Measurements from ENCODE around the gene TNFRSF1A.
"Not testable (repeated sequence)": the region's sequence is repeated elsewhere in the genome, so short reads cannot be mapped to it uniquely, and the experiment has no call there.

The TNFRSF1A gene

DNA sequence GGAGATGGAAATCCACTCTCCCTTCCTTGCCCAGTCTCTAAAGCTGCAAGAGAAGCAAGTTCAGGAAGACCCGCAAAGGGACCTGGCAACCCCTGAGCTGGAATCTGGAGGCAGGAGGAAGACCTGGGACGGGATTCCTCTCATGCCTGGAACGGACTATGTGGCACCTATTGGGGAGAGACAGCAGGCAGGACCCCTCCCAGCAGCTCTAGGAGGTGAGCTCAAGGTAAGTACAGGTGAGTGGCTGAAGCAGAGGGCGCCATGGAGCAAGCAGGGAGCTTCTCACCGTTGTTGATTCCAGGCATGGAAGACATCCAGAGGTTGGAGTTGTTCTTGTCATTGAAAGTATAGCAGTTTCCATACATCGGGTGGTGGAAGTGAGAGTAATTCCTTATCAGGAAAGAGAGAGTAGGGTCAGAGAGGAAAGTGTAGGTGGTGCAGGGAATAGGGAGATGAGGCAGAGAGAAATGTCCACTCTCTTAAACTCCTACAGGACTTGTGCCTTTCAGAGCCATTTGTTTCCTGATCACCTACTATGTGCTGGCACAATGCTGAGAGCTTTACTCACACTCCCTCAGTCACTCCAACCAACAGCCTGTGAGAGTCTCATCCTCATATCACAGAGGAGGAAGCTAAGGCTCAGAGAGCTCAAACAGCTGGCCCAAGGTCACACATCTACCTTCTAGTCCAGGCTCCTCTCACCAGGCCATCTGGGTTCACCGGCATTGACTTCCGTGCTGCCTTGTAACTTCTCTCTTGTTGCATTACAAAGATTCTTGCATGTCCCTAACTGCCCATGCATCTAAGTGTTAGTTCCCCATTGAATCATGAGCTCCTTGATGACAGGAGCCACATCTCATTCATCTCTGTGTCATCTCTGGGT, 13.9 kb upstream of the TNFRSF1A start:
- no peak for DNase-seq

DNA sequence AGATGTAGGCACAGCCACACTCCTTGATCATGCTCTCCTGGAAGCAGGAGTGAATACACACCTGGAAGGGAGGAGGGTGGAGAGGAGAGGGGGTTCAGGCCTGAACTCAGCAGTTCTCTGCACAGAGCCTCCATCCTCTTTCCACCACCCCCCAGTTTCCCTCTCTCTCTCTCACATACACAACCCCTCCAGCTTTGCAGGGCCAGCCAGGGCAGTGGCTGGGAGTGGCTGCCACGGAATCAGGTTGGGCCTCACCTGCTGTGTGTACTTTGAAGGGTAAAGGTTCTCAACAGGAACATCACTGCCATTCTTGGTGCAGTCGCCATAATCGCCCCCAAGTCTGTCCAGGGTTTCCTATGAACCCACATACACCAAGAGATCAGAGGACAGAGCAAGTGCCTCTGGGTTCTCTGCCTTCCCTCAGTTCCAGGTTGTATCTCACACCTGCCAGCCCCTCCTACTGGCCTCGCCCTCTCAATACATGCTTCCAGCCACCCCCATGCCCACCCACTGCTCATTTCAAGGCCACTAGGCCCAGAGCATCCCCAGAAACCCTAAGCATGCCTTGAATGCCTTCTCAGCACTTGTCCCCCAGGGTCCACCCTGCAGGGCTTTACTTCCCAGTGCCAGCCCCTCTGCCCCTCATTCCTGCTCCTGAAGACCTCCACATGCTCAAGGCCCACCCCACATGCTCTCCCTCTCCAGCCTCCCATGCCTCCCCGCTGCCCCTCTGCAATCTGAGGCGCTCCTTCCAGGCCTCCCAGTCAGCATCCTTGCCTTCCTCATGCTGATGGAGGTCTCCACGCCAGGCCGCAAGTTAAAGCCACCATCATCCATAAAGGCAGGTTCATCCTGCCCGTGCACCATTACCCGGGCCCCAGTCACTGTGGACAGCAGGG, 12.9 kb upstream of the TNFRSF1A start:
- DNase-seq = no peak

DNA sequence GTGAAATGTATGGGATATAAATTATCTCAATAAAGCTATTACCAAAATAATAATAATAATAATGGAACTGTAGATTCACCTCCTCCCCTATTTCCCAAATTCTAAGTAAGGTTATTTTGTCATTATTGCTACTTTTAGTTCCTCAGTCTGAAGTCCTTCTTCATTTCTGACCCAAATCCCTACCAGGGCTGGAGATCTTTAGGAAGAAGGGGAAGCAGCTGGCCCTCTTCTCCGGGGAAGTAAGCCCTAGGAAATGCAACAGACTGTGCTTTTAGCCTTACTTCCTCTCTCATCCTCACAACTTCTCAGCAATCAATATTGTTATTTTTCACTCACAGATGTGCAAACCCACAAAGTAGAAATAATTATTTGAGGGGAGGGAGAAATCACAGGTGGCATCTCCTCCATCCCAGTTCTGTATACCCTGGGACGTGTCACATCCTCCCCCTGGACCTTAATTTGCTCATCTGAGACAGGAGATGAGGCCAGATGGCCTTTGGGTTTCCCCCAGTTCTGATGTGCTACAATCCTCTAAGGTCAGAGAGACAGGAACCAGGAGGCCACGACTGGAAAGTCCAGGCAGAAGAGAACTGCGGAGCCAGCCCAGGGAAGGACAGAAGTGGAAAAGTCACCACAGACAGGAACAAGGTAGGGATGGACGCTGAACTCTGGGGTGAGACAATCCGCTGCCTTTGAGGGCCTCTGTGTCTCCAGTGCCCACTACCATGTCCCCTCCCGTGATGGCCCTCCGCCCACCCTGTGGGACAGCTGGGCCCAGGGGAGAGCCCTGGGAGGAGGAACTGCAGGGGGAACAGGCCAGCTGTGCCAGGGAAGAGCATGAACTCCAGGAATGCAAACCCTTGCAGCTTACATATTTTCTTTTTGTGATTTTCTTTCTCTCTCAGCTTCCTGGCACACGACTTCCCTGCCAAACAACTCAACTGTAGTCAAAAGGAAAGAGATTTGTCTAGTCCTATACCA, 10.6 kb upstream of the TNFRSF1A start:
- no peak for DNase-seq

DNA sequence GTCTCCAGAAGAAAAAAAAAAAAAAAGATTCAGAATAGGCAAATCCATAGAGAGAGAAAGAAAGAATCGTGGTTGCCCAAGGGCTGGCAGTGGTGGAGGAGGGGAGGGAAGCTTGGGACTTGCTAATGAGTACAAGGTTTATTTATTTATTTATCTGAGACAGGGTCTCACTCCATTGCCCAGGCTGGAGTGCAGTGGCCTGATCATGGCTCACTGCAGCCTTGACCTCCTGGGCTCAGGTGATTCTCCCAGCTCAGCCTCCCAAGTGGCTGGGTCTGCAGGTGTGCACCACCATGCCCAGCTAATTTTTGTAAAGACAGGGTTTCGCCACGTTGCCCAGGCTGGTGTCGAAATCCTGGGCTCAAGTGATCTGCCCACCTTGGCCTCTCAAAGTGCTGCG, 9.7 kb upstream of the TNFRSF1A start:
- DNase-seq = no peak

DNA sequence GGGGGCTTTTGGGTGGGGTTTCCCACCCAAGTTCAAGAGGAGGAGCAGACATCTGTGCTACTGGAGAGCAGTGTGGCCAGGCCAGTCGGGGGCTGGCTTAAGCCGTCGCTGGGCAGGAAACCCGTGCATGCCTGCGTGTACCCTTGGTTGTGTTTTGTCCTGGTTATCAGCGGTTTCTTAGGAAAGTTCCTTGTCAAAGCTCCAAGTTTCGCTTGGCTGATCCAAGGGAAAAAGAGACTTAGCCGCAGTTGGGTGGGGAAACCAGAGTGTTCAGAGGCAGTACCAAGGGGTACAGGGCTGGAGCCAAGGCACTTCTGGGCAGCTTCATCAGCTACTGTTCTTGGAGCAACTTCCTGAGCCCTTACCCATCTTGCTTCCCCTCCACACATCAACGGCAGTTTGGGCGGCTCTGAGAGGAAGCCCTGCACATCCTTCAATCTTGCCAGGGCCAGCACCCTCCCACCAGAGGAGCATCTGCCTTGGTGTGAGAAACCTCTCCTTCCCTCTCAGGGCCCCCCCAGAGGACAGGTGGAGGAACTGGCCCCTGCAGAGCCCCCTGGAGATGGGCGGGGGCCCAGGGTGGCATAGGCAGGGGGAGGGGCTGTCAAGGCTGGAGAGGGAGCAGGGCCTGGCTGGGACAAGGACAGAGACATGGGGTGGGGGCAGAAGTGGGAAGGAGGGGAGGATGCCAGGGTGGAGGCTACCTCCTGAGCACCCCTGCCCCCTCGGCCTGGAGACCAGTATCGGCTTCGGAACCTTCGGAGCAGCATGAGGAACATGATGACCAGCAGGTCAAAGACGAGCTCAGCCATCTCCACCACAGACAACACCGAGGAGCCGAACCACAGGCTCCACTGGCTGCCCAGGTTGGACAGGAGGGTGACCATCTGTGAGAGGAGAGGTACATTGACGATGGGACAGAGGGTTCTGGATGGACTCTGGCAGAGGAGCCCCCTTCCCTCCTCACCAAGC, 5.8 kb upstream of the TNFRSF1A start:
- no peak for DNase-seq

DNA sequence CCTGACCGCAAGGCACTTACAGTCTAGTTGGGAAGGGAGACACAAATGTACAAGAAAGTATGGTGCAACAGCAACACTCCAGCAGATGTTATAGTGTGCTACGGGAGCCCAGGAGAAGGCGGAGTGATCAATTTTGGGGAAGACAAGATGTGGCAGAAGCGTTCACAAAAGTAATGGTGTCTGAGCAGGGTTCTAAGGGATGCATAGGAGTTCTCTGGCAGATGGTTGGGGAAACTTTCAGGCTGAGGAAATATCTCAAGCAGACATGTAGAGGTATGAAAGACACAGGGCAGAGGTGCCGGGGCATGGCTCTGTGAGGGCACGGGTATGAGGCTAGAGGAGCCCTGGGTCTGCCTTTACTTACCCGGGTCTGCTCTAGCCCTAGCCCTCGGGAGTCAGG, 5.1 kb upstream of the TNFRSF1A start:
- DNase-seq = no peak

DNA sequence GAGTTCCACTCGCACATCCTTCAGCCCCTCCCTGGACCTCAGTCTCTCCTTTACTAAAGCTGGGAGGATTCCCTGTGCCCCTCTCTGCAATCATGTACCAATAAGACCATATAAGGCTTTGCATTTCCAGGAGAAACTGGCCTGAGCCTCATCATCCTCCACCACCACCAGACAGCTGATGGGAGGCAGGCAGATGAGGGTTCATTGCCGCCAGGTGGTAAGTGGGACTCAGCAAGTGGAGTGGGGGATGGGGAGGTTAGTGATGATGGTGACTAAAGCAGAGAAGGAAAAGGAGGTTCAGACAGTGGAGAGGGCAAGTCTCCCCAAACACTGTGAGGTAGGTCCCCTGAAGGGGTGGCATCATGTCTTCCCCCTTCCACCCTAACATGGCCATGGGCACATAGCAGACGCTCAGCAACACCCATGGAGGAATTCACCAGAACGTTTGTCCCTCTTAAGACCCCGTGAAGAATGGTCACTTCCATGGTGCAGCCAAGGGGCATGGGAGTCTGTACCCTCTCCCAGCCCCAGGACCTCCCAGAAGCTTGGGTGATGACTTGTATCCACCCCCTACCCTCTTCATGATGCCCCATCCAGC, 4.5 kb upstream of the TNFRSF1A start:
- DNase-seq = no peak

DNA sequence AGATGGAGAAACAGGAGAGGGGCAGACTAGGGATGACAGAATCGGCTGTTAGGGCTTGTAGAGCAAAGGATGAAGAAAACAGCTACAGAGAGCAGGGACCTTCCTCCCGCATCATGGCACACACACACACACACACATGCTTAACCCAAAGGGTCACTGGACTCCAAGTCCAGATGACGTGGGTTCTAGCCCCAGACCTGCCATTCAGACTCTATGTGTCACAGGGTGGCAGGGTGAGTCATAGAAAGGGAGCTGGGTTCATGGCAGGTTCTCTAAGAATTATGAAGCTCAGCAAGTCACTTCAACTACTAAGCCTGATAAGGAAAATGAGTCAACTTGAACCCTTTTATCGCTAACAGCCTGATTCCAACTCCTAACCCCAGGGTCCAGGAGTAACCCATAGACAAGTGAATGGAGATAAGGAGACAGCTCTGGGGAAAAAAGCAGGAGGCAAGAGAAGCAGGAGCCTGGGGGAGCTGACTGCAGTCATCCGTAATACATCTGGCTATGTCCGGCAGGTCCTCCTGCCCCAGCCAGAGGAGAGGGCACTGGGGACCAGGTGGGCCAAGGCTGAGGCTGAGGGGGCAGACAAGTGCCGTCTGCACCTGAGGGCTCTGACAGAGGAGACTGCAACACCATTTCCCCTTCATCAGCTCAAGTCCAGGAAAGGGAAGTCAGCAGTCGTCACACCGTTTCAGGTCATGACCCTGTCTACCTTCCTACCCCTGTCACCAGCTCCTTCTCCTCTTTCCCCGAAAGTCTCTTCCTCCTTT, 3.6 kb upstream of the TNFRSF1A start:
- DNase-seq = no peak

DNA sequence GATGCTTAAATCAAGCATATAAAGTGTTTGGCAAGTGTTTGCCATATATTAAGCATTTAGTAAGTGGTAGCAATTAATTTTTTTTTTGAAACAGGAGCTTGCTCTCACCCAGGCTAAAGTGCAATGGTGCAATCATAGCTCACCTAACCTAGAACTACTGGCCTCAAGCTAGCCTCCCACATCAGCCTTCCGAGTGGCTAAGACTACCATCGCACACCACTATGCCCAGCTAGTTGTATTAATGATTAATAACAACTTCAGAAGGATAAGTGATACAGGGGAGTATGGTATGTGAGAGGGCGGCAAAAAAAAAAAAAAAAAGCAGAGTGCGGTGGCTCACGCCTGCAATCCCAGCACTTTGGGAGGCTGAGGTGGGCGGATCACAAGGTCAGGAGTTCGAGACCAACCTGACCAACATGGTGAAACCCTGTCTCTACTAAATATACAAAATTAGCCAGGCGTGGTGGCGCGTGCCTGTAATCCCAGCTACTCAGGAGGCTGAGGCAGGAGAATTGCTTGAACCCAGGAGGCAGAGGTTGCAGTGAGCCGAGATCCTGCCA, 2.3 kb upstream of the TNFRSF1A start:
- DNase-seq = not testable (repeated sequence)

DNA sequence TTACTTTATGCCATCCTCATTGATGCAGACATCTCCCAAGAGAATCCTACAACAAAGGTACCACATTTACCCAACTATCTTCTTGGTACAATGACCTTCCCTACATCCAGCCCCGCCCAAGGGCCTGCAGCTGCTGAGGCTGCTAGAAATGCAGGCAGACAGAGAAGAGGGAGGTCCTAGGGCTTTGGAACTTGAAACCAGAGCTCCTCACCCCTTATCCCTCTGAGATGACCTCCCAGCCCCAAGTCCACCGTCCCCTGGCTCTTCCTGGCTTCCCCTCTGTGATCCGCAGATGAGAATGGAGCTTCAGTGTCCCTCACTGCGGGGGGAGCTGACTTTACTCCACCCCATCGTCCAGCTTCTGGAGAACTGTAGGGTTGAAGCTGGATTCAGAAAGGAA, 1.6 kb upstream of the TNFRSF1A start:
- no peak for DNase-seq

DNA sequence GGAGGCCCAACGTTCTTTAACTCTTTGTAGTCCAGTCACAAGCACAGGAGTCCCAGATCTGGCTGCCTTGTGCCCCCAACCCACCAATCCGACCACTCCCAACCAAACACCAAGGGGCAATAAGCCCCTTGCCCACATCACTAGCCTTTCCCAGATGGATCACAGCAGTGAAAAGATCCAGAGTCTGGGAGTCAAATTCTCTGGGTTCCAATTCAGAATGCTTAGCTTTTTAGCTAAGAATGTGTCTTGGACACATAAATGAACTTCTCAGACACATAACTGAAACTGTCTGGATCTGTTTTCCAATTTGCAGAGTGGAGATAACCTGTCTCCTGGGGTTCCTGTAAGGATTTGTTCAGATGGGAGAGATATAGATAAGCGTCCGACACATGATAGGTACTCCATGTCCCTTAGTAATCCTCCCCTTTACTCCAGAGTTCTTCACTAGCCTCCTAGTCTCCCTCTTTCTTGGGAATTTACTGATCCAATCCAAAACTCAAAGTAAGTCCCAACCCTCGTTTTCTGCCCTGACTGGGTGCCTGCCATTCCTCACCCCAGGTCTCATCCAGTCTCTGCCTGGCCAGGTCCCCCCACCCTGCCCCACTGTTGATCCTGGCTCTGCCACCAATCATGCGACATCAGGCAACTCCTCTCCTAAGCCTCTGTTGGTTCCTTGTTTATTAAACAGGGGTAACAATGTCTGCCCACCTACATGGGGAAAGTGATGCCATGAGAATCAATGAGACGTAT, 439 bp upstream of the TNFRSF1A start:
- no peak for DNase-seq

DNA sequence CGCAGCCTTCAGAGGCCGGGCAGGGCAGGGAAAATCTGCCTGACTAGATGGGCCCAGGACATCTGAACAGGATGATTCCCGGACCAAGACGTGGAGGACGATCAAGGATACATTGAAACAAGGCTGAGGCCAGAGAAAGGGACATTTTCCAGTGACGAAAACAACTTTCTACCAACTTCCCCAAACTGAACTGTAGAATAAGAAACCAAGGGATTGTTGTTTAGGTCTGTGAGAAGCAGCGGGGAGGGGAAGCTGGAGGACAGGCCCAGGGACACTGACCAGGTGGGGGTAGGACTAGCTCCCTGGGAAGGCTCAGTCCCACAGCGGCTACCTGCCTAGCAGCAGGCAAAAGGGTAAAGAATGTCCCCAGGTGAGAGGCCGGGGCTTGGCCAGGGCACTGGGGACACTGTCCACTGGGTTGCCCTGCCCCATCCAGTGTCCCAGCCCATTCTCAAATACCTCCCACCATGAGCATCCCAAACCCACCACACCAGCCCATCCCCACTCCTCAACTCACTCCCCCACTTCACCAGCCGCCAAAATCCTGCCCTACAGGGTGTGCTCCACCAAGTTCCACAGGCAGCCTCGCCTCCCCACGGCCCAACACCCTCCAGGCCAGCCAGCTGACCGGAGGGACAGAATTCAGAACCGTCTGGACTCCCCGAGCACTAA, 995 bp downstream of the TNFRSF1A start:
- DNase-seq = no peak

DNA sequence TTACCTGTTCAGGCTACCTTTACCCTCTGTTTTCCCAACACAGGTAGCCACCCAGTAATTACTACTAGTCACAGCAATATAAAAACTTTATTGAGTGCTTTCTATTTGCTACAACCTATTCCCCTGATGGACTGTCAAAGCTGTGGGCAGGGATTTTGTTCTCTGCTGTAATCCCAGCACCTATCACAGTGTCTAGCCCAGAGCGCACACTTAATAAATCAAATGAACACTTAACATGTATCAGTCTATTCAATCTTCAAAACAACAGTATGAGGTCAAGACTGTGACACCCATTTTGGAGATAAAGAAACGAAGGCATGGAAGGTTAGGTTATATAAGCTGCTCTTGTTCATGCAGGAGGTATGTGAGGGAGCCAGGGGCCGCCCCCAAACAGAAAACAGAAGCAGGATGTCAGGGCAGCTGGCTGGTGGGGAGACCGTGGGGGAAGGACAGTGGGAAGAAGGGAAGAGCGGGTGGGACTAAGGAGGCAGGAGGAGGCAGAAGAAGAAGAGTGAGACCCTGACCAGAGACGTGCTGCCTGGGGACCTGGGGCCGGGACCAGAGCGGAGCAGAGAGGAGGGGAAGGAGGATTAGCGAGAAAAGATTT, 1.7 kb downstream of the TNFRSF1A start:
- no peak for DNase-seq

DNA sequence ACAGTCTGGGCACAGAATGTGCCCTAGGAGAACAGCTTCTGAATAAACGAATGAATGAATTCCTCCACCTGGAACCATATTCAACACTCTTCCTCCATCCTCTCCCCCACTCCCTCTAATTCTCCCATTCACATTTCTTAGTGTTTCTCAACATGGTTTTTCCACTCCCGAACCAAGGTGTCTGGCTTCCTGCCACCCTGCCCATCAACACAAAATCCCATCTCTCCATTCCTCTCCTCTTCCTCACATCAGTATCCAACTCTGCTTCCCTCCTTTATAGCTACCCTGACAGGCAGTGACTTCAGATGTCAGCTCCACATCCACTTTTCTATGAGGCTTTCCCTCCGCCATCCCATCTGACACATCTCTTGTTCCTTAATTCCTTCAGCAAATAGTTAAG, 2.9 kb downstream of the TNFRSF1A start:
- no peak for DNase-seq

DNA sequence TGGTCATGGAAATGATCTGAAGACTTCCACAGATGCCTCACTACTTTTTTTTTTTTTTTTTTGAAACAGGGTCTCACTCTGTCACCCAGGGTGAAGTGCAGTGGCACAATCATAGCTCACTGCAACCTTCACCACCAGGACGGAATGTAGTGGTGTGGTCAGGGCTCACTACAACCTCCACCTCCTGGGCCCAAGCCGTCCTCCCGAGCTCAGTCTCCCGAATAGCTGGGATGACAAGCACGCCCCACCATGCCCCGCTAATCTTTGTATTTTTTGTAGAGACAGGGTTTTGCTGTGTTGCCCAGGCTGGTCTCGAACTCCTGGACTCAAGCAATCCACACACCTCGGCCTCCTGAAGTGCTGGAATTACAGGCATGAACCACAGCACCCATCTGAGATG, 3.3 kb downstream of the TNFRSF1A start:
- DNase-seq = not testable (repeated sequence)

DNA sequence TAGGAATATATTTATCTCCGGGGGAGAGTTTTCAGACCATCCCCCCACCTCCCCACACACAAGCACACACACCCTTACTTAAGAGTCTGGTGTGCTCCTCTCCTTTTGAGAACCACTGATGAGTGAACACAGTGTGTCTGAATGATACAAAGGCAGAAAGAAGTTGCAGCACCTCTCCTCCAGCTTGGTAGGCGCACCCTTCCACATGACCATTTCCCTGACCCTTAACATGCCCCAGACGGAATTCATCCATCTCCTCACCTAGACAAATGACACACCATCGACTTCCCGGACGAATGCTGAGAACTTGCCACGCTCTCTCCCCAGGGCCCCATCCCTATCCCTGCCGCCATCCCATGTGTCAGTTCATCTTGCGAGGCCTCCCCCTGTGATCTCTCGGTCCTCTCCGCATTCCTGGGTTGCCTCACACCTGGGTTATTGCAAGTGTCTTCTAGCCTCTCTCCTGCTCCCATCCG, 3.9 kb downstream of the TNFRSF1A start:
- DNase-seq = no peak

DNA sequence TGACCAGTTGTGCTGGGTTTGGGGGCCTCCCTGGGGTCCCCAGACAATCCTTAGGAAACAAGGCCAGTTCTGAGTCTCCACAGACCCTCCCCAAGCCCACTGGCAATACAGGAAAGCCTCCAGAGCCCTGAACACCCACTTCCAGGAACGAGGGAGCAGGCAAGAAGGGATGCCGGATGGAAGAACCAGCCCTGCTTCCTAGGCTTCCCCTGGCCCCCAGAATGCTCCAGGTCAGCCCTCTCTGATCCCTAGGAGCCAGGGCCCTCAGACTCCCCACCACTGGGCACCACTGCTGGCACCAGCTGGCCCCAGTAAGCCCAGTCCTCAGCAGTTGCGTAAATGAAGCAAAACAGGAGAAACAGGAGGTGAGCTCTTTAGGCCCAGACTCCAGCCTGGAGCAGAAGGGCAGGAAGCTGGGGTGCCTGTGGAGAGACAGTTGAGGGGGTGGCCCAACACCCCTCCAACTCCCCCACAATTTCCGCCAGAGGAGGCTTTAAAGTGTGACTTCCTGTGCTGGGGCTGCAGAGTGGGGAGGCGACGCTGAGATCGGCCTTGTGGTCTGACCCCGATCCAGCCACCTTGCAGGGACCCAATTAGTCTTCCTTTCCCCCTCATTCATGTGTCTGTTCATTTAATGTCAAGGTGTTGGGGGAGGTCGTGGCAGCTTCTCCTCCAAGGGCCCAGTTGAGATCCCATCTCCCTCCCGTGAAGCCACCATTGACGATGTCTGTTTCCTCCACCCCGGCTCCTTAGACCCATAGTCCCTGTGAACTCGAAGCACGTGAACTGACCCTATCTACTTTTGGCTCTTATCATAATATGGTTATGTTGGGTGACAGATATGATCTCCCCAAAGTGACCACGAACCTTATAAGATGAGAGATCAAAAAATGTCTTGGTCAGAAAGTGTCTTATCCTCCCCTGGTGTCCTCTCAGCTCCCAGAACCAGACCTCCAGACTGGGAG, 4.7 kb downstream of the TNFRSF1A start:
- peak; percentile 50 for DNase-seq
